ENCODE results near the gene ANKS4B.

- TF ChIP-seq CTCF (tag by site-specific recombination; IDR thresholded peaks at IDR 0.05) (no peak), ZNF37A (tag by site-specific recombination; IDR thresholded peaks at IDR 0.05) (no peak), TCF7L2 (IDR thresholded peaks at IDR 0.05; ENCODE audit: borderline replicate concordance, low read depth, low read length) (no peak), ZNF623 (tag by site-specific recombination; IDR thresholded peaks at IDR 0.05) (no peak), ZNF510 (tag by site-specific recombination; IDR thresholded peaks at IDR 0.05; ENCODE audit: insufficient replicate concordance) (no peak), ZNF302 (tag by site-specific recombination; IDR thresholded peaks at IDR 0.05; ENCODE audit: low read depth) (no peak), ATF2 (tag by site-specific recombination; IDR thresholded peaks at IDR 0.05; ENCODE audit: low read depth) (no peak), REST (tag by site-specific recombination; IDR thresholded peaks at IDR 0.05) (no peak), ZNF670 (tag by site-specific recombination; IDR thresholded peaks at IDR 0.05; ENCODE audit: low read depth) (no peak), GLI4 (tag by site-specific recombination; IDR thresholded peaks at IDR 0.05) (no peak)
Measured at GRCh38 chr16:21235199-21235585, 1.7 kb downstream of the ANKS4B start.

Data from HEK293 (cell line).